GM19395 (cell line): ENCODE measurements around the gene PPP1R3D.
"Not testable (repeated sequence)": the region's sequence is repeated elsewhere in the genome, so short reads cannot be mapped to it uniquely, and the experiment has no call there.

Experiments used
- ATAC-seq: cut with Tn5 transposase; IDR thresholded peaks from one replicate; pipeline ENCODE4 v1.9.1; 2021; ENCODE audit warnings: mild to moderate bottlenecking, moderate library complexity; ENCODE audit not compliant: unreplicated experiment

Gene PPP1R3D

DNA sequence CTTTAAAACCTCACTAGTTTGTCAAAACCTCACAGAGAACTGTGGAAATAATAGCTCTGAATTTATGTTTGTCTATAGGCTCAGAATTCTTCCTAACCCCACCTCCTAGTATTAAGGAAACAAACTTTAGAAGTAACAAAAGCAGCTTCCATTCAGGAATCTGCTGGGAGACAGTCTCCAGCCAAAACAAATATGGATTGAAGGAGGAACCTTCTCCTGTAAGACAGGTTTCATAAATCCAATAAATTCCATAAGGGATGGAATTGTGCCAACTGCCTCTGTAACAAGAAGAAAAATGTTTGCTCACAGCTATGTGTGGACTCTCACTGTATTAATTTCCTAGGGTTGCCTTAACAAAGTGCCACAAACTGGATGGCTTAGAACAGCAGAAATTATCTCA, 14.2 kb downstream of the PPP1R3D start:
- ATAC-seq = no peak

DNA sequence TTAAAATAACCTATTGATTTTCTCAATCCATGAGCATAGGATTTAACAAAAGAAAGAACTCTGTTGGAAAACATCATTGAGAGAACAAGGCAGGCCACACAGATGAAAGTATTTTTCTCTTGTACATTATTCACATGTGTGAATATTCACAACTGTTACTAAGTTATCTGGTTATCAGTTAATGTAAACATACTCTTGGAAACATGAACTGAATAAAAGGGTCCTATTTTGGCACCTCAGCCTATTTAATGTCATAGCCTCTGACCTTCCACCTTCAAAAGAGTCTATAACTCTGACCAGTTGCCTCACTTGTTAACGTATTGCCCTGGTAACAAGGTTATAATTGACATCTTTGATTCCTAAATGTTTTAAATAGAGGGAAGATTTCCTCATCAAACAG, 14.7 kb downstream of the PPP1R3D start:
- ATAC-seq = no peak

DNA sequence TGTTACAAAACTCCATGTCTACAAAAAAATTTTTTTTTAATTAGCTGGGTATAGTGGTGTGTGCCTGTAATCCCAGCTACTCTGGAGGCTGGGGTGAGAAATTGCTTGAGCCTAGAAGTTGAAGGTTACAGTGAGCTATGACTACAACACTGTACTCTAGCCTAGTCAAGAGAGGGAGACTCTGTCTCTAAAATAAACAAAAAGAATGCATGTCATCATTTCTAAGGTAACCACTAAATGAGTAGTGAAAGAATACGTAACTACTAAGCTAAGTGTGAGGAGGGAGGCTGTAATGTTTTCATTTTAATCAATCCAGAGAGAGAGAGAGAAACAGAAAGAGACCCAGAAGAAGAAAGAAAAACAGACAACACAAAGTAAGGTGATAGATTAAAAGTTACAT, 16.6 kb downstream of the PPP1R3D start:
- no peak for ATAC-seq

DNA sequence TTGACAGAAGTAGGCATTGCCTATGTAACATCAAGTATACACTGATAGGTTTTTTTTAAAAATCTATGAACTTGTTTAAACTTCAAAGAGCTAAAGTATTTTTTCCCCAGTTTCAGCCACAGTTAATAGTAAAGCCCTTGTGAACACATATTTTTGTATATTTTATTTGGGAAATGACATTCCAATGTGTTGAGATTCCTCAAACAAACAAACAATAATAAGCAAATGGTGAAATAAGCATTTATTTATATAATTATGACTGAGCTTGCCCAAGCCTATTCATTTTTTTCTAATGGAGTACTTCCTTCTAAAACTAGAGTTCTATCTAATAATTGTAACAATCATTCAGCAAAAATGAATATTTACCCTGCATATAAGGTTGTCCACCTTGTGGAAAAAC, 19.2 kb downstream of the PPP1R3D start:
- ATAC-seq = no peak

DNA sequence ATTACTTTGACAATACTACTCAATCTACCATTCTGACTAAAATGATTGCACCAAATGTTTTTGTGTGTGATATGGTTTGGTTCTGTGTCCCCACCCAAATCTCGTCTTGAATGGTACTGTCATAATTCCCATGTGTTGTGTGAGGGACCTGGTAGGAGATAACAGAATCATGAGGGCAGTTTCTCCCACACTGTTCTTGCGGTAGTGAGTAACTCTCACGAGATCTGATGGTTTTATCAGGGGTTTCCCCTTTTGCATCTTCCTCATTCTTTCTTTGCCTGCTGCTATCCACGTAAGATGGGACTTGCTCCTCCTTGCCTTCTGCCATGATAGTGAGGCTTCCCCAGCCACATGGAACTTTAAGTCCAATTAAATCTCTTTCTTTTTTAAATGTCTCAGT, 27.5 kb downstream of the PPP1R3D start:
- no peak for ATAC-seq

DNA sequence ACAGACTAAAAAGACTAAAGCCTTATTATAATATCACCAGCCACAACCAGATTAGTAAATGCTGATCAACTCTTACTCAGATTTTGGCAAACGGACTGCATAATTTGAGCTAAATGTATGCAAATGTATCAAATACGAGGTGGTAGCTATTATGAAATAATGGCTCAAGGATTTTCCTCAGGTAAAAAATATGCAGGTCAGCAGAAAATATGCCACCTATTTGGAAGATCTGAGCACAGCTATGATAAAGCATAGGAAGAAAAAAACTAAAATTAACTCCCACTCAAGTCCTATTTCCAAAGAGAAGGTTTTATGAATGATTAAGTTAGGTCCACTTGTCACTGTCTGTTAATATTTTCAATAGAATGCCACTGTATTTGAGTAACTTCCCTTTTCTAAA, 29.1 kb downstream of the PPP1R3D start:
- ATAC-seq = no peak

DNA sequence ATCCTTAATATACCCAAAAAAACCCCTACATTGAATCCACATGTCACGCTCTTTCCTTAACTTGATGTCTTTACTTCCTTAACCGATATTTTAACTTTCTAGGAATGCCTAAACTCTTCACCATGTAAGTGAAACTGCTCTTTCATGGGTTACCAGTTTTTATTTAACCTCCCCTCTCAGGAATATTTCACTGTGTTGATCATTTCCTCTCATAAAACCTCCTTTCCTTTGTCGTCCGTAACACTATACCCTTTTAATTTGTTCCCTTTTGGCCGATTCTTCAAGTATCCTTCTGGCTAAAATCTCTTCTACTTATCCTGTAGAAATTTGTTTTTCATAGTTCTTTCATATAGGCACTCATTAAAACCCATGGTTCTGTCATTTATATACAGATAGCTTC, 31.2 kb downstream of the PPP1R3D start:
- no peak for ATAC-seq

DNA sequence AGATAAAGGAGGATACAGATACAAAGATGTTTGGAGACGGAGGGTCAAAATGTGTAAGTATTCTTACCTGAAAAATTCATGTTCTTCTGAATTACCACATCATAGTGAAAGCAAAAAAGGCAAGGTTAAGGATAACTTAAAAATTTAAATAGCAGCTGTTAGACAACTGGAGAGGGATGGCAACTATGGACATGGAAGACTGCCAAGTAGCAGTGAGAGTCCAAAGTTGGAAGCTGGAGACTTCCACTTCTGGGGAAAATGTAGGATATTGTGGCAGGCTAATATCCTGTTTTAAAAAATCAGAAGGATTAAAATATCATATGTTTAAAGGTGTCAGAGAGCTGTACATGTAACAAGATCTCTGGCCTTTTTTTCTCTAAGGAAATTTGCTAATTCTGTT, 36.5 kb downstream of the PPP1R3D start:
- ATAC-seq = no peak

DNA sequence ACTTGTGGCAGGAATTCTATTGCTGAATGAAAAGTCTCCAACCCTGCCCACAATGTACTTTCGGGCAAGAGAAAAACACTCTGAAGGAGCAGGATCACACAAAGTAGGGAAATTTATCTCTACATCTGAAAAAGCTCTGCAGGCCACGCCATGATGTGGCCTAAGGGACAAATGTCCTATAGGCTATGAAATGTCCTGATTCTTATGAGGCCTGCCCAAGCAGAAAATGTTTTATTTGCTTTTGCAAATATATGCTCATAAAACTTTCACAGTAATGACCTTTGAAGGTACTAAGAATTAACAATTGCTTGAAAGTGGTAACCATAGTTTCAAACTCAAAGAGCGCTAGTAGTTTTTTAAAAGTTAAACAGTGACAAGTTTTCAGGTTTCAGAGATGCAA, 37.6 kb downstream of the PPP1R3D start:
- ATAC-seq = no peak

DNA sequence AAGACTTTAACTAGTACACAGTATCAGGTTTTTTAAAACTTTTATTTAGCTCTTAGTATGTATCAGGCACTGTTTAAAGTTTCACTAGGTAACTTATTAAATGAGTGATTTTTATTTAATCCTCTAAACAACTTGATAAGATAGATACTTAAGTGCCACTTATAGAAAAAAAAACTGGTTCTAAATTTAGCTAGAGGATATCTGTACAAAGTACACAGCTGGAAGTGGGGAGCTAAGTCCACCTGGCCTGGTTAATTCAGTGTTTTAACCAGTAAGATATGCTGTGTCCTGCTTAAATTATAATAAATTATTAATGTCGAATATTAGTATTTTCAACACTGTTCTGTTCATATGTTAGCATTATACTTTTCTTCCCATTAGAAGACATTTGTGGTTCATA, 44.2 kb downstream of the PPP1R3D start:
- no peak for ATAC-seq

DNA sequence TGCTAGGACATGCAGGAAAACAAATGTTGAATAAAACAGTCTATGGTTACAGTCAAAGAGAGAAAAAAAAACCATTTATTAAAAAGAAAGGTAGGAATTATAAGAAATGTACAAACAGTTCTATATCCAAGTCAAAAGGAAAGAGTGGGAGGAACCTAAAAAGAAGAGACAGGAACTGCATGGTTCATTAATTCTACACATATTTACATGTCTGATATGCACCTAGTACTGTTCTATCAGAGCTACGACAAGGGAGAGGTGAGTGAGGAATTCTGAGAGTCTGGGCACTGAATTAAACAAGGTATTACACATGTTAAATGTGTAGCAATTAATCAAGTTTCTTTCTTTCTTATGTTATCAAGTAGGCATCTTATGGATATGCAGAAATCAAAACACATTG, 48.5 kb downstream of the PPP1R3D start:
- no peak for ATAC-seq

DNA sequence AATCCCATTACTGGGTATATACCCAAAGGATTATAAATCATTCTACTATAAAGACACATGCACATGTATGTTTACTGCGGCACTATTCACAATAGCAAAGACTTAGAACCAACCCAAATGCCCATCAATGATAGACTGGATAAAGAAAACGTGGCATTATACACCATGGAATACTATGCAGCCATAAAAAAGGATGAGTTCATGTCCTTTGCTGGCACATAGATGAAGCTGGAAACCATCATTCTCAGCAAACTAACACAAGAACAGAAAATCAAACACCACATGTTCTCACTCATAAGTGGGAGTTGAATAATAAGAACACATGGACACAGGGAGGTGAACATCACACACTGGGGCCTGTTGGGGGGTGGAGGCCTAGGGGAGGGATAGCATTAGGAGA, 50.1 kb downstream of the PPP1R3D start:
- ATAC-seq = not testable (repeated sequence)

DNA sequence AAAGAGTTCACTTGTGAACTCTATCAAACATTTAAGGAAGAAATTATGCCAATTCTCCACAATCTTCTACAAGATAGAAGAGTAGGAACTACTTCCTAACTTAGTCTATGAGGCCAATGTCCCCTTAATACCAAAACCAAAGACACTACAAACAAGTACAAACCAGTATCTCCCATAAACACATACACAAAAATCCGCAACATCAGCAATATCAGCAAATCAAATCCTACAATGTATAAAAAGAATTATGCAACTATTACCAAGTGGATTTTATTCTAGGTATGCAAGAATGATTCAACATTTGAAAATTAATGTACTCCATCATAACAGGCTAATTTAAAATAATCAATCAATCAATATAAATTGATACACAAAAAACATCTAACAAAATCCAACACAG, 52.1 kb downstream of the PPP1R3D start:
- ATAC-seq = no peak
